ENCODE measurements around the gene RRP1.

Gene RRP1

DNA sequence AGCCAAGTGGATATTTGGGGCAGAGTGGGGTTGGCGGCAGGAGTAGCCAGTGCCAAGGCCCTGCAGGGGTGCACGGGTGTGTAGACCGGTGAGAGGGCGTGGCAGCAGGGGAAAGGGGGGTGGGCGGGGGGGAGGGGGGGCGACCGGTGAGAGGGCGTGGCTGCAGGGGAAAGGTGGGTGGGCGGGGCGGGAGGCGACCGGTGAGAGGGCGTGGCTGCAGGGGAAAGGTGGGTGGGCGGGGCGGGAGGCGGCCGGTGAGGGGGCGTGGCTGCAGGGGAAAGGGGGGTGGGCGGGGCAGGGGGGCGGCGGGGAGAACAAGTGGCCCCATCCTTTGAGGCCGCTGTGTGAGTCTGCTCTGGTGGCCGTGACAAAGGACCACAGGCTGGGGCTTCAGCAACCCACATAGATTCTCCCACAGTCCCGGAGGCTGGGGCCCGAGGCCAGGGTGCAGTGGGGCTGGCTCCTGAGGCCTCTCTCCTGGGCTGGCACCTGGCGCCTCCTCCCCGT lies 25.8 kb downstream of the RRP1 start:
- no peak overlapping the region for H3K27ac ChIP-seq
- TF ChIP-seq, protein P1, sequence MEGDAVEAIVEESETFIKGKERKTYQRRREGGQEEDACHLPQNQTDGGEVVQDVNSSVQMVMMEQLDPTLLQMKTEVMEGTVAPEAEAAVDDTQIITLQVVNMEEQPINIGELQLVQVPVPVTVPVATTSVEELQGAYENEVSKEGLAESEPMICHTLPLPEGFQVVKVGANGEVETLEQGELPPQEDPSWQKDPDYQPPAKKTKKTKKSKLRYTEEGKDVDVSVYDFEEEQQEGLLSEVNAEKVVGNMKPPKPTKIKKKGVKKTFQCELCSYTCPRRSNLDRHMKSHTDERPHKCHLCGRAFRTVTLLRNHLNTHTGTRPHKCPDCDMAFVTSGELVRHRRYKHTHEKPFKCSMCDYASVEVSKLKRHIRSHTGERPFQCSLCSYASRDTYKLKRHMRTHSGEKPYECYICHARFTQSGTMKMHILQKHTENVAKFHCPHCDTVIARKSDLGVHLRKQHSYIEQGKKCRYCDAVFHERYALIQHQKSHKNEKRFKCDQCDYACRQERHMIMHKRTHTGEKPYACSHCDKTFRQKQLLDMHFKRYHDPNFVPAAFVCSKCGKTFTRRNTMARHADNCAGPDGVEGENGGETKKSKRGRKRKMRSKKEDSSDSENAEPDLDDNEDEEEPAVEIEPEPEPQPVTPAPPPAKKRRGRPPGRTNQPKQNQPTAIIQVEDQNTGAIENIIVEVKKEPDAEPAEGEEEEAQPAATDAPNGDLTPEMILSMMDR (IDR thresholded peaks at IDR 0.05), result no peak

DNA sequence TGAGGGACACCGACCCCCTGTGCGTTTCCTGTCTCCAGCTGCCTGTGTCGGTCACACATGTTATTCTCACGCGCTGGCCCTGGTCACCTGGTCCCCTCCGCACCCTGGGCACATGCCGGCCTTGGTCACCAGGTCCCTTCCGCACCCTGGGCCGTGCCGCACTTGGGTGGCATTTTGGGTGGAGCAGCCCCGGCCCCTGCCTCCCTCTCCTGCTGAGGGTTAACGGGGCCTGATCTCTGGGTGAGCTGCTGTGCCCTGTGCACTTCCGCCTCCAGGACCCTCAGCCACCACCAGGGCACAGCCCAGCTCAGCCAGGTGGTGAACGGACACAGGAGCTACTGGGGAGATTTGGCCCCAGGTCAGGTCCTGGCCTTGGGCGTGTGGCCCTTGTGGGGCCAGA lies 26.6 kb downstream of the RRP1 start:
- H3K4me1 ChIP-seq (ENCODE audit: control insufficient read depth in 1 of 2, insufficient read depth in 1 of 2, low read depth in 1 of 2, low read length in 1 of 2), result peaks cover 21 to 31% of the 10 kb centered on the region in 2 experiments
- no peaks in the 10 kb centered on the region for H3K36me3 ChIP-seq
- H3K9me3 ChIP-seq, result no peaks in the 10 kb centered on the region
- H3K27ac ChIP-seq, result no peak overlapping the region
- TF ChIP-seq, protein P1 (IDR thresholded peaks at IDR 0.05), result no peak
- H3K27me3 ChIP-seq, result peaks cover 20% of the 10 kb centered on the region
- H3K4me3 ChIP-seq (ENCODE audit: low read depth in 1 of 2, low read length in 1 of 2), result no peak overlapping the region

More for the DNA sequence above, 25.8 kb downstream of the RRP1 start:
- no peaks in the 10 kb centered on the region for H3K36me3 ChIP-seq
- H3K4me3 ChIP-seq (ENCODE audit: low read depth in 1 of 2, low read length in 1 of 2), result no peak overlapping the region
- H3K27me3 ChIP-seq, result peaks cover 22% of the 10 kb centered on the region
- no peaks in the 10 kb centered on the region for H3K9me3 ChIP-seq
- peaks cover 25 to 35% of the 10 kb centered on the region in 2 experiments for H3K4me1 ChIP-seq (ENCODE audit: control insufficient read depth in 1 of 2, insufficient read depth in 1 of 2, low read depth in 1 of 2, low read length in 1 of 2)

DNA sequence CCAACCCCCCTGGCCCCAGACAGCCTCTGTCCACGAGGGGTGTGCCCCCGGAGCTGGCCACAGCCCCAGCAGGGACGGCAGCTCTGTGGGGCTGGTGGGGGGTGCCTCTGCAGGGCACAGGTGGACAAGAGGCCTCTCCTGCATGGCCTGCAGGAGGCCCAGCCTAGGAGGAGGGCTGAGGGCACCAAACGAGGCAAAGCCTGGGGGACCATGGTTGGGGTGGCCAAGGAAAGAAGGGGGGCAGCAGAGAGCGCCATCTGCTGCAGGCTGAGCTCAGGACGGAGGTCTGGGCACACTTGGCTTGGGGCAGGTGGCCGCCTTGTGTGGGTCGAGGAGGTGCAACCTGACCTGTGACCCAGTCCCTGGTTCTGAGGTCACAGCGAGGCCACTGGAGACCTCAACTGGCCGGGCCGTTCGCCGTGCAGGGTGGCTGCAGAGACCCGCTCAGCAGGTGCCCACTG lies 27.3 kb downstream of the RRP1 start:
- Histone ChIP-seq H3K27me3 (peaks cover 14% of the 10 kb centered on the region), H3K4me1 (ENCODE audit: control insufficient read depth in 1 of 2, insufficient read depth in 1 of 2, low read depth in 1 of 2, low read length in 1 of 2) (peaks cover 21 to 24% of the 10 kb centered on the region in 2 experiments), H3K27ac (no peak overlapping the region), H3K9me3 (no peaks in the 10 kb centered on the region), H3K36me3 (no peaks in the 10 kb centered on the region), H3K4me3 (ENCODE audit: low read depth in 1 of 2, low read length in 1 of 2) (no peak overlapping the region)
- TF ChIP-seq, protein P1 (IDR thresholded peaks at IDR 0.05), result no peak

DNA sequence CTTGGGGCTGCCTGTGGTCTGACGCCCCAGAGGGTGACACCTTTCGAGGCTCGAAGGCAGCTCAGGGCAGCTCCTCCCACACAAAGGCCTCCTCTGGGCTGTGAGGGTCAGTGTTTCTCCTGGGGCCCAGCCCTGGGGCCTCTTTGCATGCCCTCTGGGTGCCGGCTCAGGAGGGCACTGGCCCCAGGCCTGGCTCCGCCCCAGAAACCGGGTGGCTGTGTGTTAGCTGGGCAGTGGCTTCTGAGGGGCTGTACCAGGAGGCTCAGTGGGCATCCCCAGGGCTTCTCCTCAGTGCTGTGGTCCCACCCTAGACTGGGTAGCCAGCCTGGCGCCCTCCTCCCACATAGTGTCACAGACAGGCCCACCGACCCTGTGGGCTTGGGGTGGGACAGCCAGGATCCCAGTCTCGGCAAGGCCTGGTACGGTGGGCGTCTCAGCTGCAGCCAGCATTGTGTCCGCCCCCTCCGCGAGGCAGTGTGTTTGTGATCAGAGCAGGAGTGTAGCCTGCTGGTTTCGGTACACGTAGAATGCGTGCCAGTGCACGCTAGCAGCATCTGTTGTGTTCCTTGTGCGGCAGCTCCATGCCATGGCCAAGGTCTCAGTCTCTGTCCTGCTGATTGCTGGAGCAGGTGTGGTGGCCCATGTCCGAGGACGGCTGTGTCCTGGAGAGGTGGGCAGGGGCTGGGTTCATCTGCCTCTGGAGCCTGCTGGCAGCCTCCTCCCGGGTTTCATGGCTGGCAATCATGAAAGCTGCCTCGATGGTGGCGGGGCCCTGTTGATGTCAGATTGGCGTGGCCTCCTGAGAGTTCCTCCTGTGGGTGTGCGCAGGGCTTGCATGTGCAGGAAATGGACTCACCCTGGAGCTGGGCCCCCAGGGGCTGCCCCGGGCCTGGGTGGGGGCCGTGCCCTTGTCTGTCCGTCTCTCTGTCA lies 28.0 kb downstream of the RRP1 start:
- Histone ChIP-seq H3K27ac (no peak overlapping the region), H3K36me3 (no peaks in the 10 kb centered on the region), H3K4me3 (ENCODE audit: low read depth in 1 of 2, low read length in 1 of 2) (no peak overlapping the region), H3K27me3 (peaks cover 6% of the 10 kb centered on the region), H3K9me3 (no peaks in the 10 kb centered on the region), H3K4me1 (ENCODE audit: control insufficient read depth in 1 of 2, insufficient read depth in 1 of 2, low read depth in 1 of 2, low read length in 1 of 2) (peaks cover 14 to 16% of the 10 kb centered on the region in 2 experiments)
- TF ChIP-seq, protein P1 (IDR thresholded peaks at IDR 0.05), result no peak

DNA sequence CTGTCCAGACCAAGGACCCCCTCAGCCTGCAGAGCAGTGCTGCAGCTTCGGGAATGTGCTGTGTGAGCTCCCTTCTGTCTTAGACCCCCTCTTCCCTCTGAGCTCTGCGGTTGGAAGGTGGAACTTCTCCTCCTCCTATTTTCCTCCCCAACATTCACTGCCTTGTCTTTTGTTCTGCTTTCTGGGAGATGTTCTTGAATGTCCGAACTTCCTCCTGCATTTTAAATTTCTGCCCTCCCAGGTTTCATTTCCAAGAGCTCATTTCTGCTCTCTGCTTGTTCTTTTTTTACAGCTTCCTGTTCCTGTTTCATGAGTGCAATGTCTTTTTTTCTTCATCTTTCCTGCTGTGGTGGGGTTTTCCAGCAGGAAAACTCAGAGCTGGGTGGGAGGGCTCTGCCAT lies 29.3 kb downstream of the RRP1 start:
- TF ChIP-seq, protein P1 (IDR thresholded peaks at IDR 0.05), result no peak
- Histone ChIP-seq H3K9me3 (no peaks in the 10 kb centered on the region), H3K27ac (peak overlapping the region; percentile 71), H3K4me1 (ENCODE audit: control insufficient read depth in 1 of 2, insufficient read depth in 1 of 2, low read depth in 1 of 2, low read length in 1 of 2) (peaks cover 12 to 15% of the 10 kb centered on the region in 2 experiments), H3K36me3 (no peaks in the 10 kb centered on the region), H3K27me3 (peaks cover 6% of the 10 kb centered on the region), H3K4me3 (ENCODE audit: low read depth in 1 of 2, low read length in 1 of 2) (no peak overlapping the region)
